ENCODE measurements around the gene SPPL3.

Gene SPPL3

DNA sequence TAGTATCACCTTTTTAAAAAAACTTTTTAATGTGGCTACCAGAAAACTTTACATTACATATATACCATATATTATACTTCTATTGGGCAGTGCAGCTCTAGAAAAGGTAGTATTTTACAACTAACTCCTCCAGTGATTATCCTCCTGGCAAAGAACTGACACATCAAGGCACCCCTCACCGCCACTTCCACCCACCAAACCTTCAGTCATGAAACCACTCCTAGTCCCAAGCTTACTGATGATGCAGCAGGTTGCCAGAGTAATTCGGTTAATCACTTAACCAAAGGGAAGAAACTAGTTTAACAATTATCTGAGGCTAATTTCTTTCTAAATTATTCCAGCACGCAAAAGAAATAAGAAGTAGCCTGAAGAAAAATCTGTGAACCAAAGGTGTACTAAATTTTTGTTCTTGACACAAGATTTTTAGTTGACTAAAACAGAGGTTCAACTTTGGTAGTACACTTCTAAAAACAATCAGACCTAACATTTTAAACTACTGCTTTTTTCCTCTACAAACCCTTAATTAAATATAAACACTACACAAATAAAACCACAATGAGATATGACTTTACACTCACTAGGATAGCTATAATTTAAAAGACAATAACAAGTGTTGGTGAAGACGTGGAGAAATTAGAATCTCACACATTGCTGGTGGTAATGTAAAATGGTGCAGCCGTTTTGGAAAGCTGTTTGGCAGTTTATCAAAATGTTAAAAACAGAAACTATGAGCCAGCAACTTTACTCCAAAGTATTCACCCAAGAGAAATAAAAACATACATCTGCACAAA, 16.7 kb downstream of the SPPL3 start:
- Histone ChIP-seq H3K27ac (replicated peaks) (no peak overlapping the region), H3K4me3 (replicated peaks; ENCODE audit: insufficient read depth, low read length) (no peak overlapping the region), H3K27me3 (ENCODE audit: insufficient read depth, poor library complexity, severe bottlenecking) (no peaks in the 10 kb centered on the region)
- TF ChIP-seq REST (IDR thresholded peaks at IDR 0.05; ENCODE audit: insufficient replicate concordance, low read depth) (no peak), POLR2AphosphoS5 (IDR thresholded peaks at IDR 0.05; ENCODE audit: low read depth) (no peak), SPI1 (IDR thresholded peaks at IDR 0.05; ENCODE audit: borderline replicate concordance, low read depth) (no peak), GABPA (IDR thresholded peaks at IDR 0.05; ENCODE audit: low read depth) (no peak)
- TF ChIP-seq, protein P1, sequence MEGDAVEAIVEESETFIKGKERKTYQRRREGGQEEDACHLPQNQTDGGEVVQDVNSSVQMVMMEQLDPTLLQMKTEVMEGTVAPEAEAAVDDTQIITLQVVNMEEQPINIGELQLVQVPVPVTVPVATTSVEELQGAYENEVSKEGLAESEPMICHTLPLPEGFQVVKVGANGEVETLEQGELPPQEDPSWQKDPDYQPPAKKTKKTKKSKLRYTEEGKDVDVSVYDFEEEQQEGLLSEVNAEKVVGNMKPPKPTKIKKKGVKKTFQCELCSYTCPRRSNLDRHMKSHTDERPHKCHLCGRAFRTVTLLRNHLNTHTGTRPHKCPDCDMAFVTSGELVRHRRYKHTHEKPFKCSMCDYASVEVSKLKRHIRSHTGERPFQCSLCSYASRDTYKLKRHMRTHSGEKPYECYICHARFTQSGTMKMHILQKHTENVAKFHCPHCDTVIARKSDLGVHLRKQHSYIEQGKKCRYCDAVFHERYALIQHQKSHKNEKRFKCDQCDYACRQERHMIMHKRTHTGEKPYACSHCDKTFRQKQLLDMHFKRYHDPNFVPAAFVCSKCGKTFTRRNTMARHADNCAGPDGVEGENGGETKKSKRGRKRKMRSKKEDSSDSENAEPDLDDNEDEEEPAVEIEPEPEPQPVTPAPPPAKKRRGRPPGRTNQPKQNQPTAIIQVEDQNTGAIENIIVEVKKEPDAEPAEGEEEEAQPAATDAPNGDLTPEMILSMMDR (IDR thresholded peaks at IDR 0.05; ENCODE audit: insufficient read depth, low read length), result no peak
- DNase-seq (ENCODE audit: low read depth in 1 of 2, low spot score in 1 of 2), result no peak

DNA sequence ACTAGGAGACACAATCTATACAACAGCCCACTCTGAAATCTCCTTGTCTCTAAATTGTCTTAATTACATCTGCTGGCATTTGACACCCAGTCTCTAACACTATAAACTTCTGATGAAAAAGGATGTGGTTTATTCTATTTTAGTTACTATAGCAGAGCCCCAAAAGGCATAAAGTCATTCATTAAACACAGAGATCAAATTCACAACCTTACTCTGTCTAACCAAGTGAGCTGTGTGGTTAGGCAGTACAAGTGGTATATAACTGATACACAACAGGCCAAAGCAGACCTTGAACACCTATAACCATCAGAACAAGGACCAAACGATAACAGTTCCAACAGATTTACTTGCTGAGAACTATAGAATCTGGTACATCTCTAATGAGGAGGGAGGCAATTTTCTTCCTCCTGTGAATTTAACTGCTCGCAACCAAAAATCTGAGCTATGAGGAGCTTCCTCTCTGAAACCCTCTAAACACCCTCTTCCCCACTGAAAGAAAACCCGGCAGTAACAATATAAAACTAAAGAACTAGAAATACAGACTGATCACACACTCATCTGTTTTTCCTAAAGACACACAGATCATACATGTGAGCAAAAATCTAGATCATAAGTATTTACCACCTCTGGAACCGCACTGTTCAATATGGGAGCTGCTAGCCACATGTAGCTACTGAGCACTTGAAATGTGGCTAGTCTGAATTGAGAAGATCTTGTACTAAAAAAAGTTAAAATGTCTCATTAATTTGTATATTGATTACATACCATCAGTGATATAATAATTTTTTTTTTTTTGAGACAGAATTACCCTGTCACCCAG, 17.7 kb downstream of the SPPL3 start:
- Histone ChIP-seq H3K4me3 (replicated peaks; ENCODE audit: insufficient read depth, low read length) (no peak overlapping the region), H3K27ac (replicated peaks) (peak overlapping the region; percentile 12; the same call in 1 of the 2 replicates), H3K27me3 (ENCODE audit: insufficient read depth, poor library complexity, severe bottlenecking) (no peaks in the 10 kb centered on the region)
- no peak for DNase-seq (ENCODE audit: low read depth in 1 of 2, low spot score in 1 of 2)
- no peak for TF ChIP-seq GABPA (IDR thresholded peaks at IDR 0.05; ENCODE audit: low read depth)
- TF ChIP-seq, protein P1 (IDR thresholded peaks at IDR 0.05; ENCODE audit: insufficient read depth, low read length), result no peak
- no peak for TF ChIP-seq SPI1 (IDR thresholded peaks at IDR 0.05; ENCODE audit: borderline replicate concordance, low read depth)
- TF ChIP-seq POLR2AphosphoS5 (IDR thresholded peaks at IDR 0.05; ENCODE audit: low read depth), result no peak
- no peak for TF ChIP-seq REST (IDR thresholded peaks at IDR 0.05; ENCODE audit: insufficient replicate concordance, low read depth)

DNA sequence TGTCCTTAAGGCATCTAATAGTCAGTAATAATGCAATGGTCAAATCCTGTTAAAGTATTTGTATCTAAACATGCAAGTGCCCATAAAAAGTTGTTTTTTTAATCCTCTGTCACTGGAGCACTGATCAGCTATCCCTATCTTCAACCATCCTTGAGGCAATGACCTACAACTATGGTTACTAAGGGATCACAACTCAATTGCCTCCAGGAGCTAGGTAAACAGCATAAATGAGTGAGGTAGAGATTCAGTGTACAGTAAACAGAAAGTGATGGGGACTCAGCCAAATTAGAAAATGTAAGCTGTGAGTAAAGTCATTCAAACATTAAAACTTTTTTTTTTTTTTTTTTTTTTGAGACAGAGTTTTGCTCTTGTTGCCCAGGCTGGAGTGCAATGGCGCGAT, 18.6 kb downstream of the SPPL3 start:
- Histone ChIP-seq H3K27ac (replicated peaks) (no peak overlapping the region), H3K27me3 (ENCODE audit: insufficient read depth, poor library complexity, severe bottlenecking) (no peaks in the 10 kb centered on the region), H3K4me3 (replicated peaks; ENCODE audit: insufficient read depth, low read length) (no peak overlapping the region)
- TF ChIP-seq REST (IDR thresholded peaks at IDR 0.05; ENCODE audit: insufficient replicate concordance, low read depth) (no peak), GABPA (IDR thresholded peaks at IDR 0.05; ENCODE audit: low read depth) (no peak), POLR2AphosphoS5 (IDR thresholded peaks at IDR 0.05; ENCODE audit: low read depth) (no peak), SPI1 (IDR thresholded peaks at IDR 0.05; ENCODE audit: borderline replicate concordance, low read depth) (no peak)
- TF ChIP-seq, protein P1 (IDR thresholded peaks at IDR 0.05; ENCODE audit: insufficient read depth, low read length), result no peak
- no peak for DNase-seq (ENCODE audit: low read depth in 1 of 2, low spot score in 1 of 2)

Measured in HL-60 (cell line).